ENCODE measurements around the gene SPAG7.

DNA sequence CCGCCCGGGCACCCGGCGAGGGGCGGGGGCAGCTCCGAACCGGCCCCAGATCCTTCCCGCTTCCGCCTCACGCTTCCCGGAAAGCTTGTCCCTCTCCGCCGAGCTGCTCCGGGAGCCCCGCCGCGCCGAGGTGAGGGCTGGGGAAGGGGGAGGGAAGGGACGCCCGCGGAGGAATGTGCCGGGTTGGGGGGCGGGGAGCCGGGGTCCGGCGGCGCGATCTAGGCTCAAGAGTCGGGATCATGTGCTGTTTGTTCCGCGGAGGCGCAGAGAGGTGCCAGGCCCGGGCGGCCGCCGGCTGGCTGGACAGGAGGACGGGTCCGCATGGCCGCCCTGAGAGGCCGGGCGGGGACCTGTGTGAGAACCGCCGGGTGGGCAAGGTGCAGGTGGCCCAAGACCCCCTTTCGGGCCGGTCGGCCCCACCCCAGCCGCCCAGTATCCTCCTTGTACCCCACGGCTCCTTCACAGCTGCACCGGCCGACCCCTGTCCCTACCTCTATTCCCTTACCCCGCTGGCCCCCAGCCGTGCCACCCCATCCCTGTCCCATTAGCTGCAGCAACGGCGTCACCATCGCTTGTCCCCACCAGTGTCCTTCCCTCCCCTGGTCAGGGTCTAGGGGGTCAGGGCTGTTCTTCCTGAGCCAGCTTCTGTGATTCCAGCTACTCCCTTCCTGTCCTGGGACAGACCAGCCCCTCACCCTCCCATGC, 30.6 kb upstream of the SPAG7 start:
- TF ChIP-seq, protein P1, sequence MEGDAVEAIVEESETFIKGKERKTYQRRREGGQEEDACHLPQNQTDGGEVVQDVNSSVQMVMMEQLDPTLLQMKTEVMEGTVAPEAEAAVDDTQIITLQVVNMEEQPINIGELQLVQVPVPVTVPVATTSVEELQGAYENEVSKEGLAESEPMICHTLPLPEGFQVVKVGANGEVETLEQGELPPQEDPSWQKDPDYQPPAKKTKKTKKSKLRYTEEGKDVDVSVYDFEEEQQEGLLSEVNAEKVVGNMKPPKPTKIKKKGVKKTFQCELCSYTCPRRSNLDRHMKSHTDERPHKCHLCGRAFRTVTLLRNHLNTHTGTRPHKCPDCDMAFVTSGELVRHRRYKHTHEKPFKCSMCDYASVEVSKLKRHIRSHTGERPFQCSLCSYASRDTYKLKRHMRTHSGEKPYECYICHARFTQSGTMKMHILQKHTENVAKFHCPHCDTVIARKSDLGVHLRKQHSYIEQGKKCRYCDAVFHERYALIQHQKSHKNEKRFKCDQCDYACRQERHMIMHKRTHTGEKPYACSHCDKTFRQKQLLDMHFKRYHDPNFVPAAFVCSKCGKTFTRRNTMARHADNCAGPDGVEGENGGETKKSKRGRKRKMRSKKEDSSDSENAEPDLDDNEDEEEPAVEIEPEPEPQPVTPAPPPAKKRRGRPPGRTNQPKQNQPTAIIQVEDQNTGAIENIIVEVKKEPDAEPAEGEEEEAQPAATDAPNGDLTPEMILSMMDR (IDR thresholded peaks at IDR 0.05) = no peak
- TF ChIP-seq POLR2AphosphoS5 (IDR thresholded peaks at IDR 0.05) (no peak), POLR2A (IDR thresholded peaks at IDR 0.05) (no peak)

Data from breast epithelium (tissue), 3 donors.